ENCODE measurements around the gene MARS2.
"Not testable (repeated sequence)": the region's sequence is repeated elsewhere in the genome, so short reads cannot be mapped to it uniquely, and the experiment has no call there.

MARS2 gene

DNA sequence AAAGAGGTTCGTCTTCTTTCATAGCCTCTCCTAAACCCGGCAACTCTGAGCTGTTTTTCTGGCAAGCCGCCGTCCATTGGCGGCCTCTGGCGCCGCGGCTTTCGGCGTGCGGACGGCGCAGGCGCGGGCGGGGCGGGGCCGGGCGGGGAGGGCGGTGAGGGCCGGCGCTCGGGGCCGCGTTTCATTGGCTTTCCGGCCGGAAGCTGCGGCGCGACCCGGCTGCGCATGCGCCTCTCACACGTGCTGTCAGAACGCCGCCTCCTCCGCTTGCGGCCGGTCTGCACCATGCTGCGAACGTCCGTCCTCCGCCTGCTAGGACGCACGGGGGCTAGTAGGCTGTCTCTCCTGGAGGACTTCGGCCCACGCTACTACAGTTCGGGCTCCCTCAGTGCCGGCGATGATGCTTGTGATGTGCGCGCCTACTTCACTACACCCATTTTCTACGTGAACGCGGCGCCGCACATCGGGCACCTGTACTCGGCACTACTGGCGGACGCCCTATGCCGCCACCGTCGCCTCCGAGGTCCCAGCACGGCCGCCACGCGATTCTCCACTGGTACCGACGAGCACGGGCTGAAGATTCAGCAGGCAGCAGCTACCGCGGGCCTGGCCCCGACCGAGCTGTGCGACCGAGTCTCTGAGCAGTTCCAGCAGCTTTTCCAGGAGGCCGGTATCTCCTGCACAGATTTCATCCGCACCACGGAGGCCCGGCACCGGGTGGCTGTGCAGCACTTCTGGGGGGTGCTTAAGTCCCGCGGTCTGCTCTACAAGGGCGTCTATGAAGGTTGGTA lies at the start of gene MARS2:
MARS2 (plus strand) TSS at position 249 of the 791 bp plus-strand sequence; CDS start at position 286, 37 bp downstream.
- DNase-seq (ENCODE audit: low read depth in 2 of 2), result peak; percentile 84 to 88

DNA sequence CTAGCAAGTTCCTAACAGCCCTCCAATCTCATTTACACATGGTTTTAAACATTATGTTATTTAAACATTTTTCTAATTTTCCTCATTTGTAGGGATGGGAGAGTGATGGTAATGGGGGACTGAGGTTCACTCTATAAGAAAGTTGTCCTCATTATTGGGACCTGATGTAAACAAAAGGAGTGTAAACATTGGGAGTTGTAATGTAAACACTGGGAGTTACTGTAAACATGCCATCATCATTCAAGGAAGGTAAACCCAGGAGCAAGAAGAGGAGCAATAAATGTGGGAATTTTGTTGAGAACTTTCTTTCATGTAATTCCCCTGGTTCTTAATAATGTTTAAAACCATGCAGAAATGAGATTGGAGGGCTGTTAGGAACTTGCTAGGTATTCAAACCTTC lies 47.6 kb upstream of the MARS2 start:
- no peak for DNase-seq (ENCODE audit: low read depth in 2 of 2)

GRCh38 chr2:197661626-197662025 lies 43.5 kb upstream of the MARS2 start:
- no peak for DNase-seq (ENCODE audit: low read depth in 2 of 2)

GRCh38 chr2:197666277-197666676 lies 38.9 kb upstream of the MARS2 start:
- no peak for DNase-seq (ENCODE audit: low read depth in 2 of 2)

GRCh38 chr2:197668296-197668695 lies 36.9 kb upstream of the MARS2 start:
- no peak for DNase-seq (ENCODE audit: low read depth in 2 of 2)

DNA sequence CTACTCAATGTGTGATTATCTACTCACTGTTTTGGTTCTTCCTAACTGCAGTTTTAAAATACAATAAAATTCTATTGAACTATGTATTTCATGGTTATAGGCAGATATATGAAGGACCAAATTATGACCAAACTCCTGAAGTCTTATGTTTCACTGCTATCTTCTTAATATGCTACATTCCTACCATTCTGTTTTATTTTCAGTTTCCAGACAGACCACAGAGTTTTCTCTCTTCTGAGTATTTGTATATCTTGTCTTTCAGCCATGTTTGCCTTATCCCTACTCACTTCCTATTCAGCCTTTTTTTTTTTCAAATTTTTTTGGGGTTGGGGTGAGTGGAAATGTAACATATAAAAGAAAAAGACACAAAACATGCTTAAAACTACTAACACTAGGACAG lies 36.1 kb upstream of the MARS2 start:
- DNase-seq (ENCODE audit: low read depth in 2 of 2), result no peak

DNA sequence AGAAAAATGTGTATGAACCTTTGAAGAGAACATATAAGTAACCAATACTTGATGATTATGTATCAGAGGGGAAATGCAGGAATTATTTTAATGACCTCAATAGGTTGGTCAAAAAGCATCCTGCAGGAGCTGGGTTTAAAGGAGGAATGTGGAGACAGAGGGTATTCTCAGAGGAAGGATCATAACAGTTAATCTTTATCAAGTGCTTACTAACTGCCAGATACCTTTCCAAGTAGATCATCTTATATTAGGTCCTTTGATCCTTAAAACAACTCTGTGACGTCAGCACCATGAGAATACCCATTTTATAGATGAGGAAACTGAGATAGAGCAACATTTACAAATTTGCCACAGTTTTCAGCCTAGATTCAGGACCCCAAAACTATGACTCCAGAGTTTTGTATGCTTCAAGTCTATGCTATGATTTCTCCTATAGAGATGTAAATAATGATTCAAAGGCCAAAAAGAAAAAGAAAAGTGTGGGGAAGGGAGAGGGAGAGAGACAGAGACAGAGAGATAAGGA lies 32.7 kb upstream of the MARS2 start:
- no peak for DNase-seq (ENCODE audit: low read depth in 2 of 2)

- no peak for DNase-seq (ENCODE audit: low read depth in 2 of 2)
Observed at GRCh38 chr2:197673106-197673505, 32.1 kb upstream of the MARS2 start.

- DNase-seq (ENCODE audit: low read depth in 2 of 2), result no peak
Observed at GRCh38 chr2:197673606-197674005, 31.6 kb upstream of the MARS2 start.

DNA sequence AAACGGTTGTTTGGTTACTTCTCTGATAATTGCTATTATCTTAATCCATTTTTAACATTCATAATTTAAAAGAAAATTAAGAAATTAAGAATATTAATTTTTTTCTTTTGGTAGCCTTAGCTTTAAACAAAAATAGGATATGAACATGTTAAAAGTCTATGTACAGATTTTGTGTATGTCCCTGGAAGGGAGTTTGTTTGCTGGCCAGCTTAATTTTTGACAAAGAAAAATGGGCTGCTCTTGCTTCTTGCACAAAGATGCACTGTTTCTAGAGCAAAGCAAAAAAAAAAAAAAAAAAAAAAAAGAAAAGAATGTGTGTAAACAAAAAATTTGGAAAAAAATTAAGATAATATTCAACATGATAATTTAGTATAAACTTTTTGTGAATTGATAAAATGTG lies 31.1 kb upstream of the MARS2 start:
- no peak for DNase-seq (ENCODE audit: low read depth in 2 of 2)

- DNase-seq (ENCODE audit: low read depth in 2 of 2), result no peak
Observed at GRCh38 chr2:197674591-197674990, 30.6 kb upstream of the MARS2 start.

DNA sequence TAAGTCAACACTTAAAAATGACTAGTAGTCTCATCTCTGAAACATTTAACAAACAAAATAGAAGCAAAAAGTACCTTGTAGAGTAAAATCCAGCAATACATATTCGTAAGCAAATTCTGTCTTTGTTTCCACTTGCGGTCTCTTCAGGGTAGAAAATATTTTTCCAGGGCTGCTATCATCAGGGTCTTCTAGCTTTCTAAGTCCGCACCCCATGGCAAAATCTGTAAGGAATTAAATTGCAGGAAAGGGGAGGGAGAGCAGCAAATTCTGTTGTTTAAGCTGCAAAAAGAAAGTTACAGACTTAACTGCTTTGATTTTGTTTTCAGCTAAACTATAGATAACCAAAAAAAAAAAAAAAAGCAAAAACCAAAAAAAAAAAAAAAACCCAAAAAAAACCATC lies 29.9 kb upstream of the MARS2 start, which contains the start of gene RFTN2:
RFTN2 (minus strand) TSS at position 342 of the 400 bp plus-strand sequence; CDS start at position 213, 129 bp downstream.
- DNase-seq (ENCODE audit: low read depth in 2 of 2), result no peak

DNA sequence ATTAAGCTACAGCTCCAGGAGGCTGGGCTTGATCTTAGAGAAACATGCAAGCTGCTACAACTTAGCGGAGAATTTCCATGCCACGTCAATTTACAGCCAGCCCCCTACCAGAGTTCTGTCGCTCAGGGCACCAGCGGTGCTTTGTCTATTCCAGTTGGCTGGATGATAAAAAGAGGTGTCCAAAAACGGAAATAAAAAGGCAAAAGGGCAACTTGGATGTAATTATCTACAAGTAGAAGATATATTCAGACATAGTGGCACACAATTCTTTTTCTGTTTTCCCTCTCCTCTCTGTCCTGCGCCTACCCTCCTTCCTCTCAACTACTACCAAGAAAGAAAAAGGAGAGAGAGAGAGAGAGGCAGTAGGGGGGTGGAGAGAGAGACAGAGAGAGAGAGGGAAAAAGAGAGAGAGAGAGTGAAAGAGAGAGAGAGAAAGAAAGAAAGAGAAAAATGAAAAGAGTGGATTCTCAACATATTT lies 29.4 kb upstream of the MARS2 start:
- no peak for DNase-seq (ENCODE audit: low read depth in 2 of 2)

DNA sequence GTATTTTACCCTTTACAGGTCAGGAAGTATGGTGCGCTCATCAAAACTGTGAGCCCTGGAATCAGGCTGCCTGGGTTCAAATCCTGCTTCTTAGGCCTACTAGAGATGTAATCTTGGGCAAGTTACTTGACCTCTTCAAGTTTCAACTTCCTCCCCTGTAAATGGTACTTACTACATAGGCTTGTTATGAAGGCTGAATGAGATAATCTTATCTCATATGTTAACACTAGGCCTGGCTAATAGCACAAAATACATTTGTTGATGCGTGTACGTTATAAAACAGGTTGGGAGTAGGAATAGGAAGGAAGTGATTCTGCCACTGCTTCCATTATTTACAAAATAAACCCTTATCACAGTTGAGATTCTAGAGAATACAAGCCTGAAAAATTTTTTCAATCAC lies 28.1 kb upstream of the MARS2 start:
- DNase-seq (ENCODE audit: low read depth in 2 of 2), result no peak

GRCh38 chr2:197677483-197677882 lies 27.7 kb upstream of the MARS2 start:
- no peak for DNase-seq (ENCODE audit: low read depth in 2 of 2)

DNA sequence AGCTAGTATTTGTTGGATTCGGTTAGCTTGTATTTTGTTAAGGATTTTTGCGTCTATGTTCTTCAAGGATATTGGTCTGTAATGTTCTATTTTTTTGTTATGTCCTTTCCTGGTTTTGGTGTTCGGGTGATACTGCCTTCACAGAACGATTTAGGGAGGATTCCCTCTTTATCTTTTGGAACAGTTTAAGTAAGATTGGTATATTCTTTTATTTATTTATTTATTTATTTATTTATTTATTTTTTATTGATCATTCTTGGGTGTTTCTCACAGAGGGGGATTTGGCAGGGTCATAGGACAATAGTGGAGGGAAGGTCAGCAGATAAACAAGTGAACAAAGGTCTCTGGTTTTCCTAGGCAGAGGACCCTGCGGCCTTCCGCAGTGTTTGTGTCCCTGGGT lies 10.0 kb upstream of the MARS2 start:
- not testable (repeated sequence) for DNase-seq (ENCODE audit: low read depth in 2 of 2)

GRCh38 chr2:197695971-197696370 lies 9.2 kb upstream of the MARS2 start:
- not testable (repeated sequence) for DNase-seq (ENCODE audit: low read depth in 2 of 2)

- not testable (repeated sequence) for DNase-seq (ENCODE audit: low read depth in 2 of 2)
Observed at GRCh38 chr2:197696571-197696970, 8.6 kb upstream of the MARS2 start.

- not testable (repeated sequence) for DNase-seq (ENCODE audit: low read depth in 2 of 2)
Observed at GRCh38 chr2:197699724-197700123, 5.4 kb upstream of the MARS2 start.

GRCh38 chr2:197700960-197701359 lies 4.2 kb upstream of the MARS2 start:
- no peak for DNase-seq (ENCODE audit: low read depth in 2 of 2)

DNA sequence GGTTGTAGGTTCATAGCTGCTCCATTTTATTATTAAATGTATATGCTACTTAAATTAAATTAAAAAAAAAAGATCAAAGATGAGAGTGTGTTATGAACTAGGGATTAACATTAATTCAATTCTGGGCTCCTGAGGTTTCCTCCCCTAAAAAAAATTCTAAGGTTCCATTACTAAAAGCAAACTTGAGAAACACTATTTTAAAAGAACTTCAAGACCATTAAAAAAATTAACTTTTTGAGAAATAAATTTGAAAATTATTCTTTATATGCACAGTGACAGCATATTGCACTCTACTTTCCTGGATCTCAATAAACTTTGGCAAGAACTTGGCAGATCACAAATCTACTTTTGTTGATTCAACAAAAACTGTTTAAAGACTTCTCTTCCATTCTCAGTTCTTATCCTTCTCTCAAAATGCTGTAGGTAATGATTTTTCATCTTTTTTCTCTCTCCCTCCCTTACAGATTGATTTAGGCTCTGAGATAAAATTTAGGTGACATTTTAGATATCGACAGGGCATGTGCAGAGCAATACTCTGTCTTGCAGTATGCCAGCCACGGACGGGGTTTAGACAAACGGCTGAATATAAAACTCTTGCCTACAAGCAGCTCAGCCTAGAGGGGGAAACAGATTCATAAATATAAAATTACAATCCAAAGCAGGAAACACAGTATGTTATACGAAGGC lies 592 bp upstream of the MARS2 start:
- DNase-seq (ENCODE audit: low read depth in 2 of 2), result no peak

DNA sequence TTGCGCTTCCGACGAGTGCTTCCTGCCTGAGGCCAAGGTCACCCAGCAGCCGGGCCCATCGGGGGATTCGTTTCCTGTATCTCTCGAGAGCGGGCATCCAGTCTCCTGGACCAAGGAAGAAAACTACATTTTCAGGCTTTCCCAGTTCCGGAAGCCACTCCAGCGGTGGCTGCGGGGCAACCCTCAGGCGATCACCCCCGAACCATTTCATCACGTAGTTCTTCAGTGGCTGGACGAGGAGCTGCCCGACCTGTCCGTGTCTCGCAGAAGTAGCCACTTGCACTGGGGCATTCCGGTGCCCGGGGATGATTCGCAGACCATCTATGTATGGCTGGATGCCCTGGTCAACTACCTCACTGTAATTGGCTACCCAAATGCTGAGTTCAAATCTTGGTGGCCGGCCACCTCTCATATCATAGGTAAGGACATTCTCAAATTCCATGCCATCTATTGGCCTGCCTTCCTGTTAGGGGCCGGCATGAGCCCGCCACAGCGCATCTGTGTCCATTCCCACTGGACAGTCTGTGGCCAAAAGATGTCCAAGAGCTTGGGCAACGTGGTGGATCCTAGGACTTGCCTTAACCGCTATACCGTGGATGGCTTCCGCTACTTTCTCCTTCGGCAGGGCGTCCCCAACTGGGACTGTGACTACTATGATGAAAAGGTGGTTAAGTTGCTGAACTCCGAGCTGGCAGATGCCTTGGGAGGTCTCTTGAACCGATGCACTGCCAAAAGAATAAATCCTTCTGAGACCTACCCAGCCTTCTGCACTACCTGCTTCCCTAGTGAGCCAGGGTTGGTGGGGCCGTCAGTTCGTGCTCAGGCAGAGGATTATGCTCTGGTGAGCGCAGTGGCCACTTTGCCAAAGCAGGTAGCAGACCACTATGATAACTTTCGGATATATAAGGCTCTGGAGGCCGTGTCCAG lies 1.0 kb downstream of the MARS2 start:
- DNase-seq (ENCODE audit: low read depth in 2 of 2), result no peak

Measured in stimulated activated CD8-positive, alpha-beta memory T cell treated with anti-CD3 and anti-CD28 coated beads, Interleukin-15, amount 100 ng/mL, for 4 hours (primary cell).